HCT116 (cell line): Measurements from ENCODE around the gene FBH1. TPM values are rescaled to one million over a fixed set of nuclear protein-coding genes. Genes with fewer than 3 reads are reported as not detected.

ENCODE experiments used
- ATAC-seq: fragments of 200-7000 bp; cut with Tn5 transposase; 2 replicates; pipeline ENCODE4 v1.9.1; 2020; ENCODE audit warnings: mild to moderate bottlenecking, moderate library complexity
- BruUV-seq: library from RNA; stranded (reverse); fragments of 400-500 nt; replicated peaks from 2 replicates; lab custom pipeline; 2021; lab: Mats Ljungman, UMichigan
- CTCF ChIA-PET: fragments of 300-600 bp; sonication (Branson Sonifier 250); formaldehyde crosslinking; loops from one replicate; lab custom pipeline; 2021; ENCODE audit warnings: antibody characterized with exemption; lab: Charles Lee
- POLR2A ChIA-PET: fragments of 300-600, 350-600 bp; sonication (Branson Sonifier 250); formaldehyde crosslinking; loops from one replicate; lab custom pipeline; 2021; ENCODE audit warnings: antibody characterized with exemption; lab: Charles Lee
- RAD21 ChIA-PET, 2 experiments: fragments of 300-600 bp; sonication (Branson Sonifier 250); formaldehyde crosslinking; loops; one replicate each; lab custom pipeline; 2023; ENCODE audit warnings: low total read pairs in 2 of 2; ENCODE audit not compliant: uncharacterized antibody in 2 of 2, unreplicated experiment in 2 of 2, low non-redundant PET in 1 of 2; lab: Charles Lee
- DNase-seq: peaks from one replicate; pipeline ENCODE4 v3.0.0-alpha.2; 2010; ENCODE audit warnings: low read depth, low spot score
- H2AFZ ChIP-seq: fragments of 200-600 bp; shearing (Covaris generic), sonication (generic); 2 replicates; pipeline ENCODE4 v1.6.1; 2017; ENCODE audit warnings: low read depth, mixed run types, mixed read lengths, antibody characterized with exemption, low read length; ENCODE audit not compliant: poor library complexity, severe bottlenecking
- H3K27ac ChIP-seq: 2 replicates; pipeline ENCODE4 v1.5.1; 2012; ENCODE audit warnings: low read depth, low read length
- H3K27me3 ChIP-seq: fragments of 200-600 bp; sonication (generic); 2 replicates; pipeline ENCODE4 v1.6.1; 2016; ENCODE audit warnings: mixed run types, low read length, mixed read lengths; ENCODE audit not compliant: insufficient read depth
- H3K36me3 ChIP-seq, 2 experiments: fragments of 200-500 bp in 1 of 2; fragments of 200-600 bp in 1 of 2; sonication (Bioruptor generic) in 1 of 2; sonication (generic) in 1 of 2; 2 replicates each; pipeline versions ENCODE4 v1.5.1 to v1.6.1; 2014 to 2016; ENCODE audit warnings: low read length in 2 of 2, inconsistent platforms in 1 of 2, mixed read lengths in 1 of 2, mixed run types in 1 of 2; ENCODE audit not compliant: insufficient read depth in 2 of 2, control insufficient read depth in 1 of 2
- H3K4me1 ChIP-seq, 2 experiments: fragments of 200-600 bp in 1 of 2; sonication (generic) in 1 of 2; 2 replicates each; pipeline versions ENCODE4 v1.5.1 to v1.6.1; 2012 to 2017; ENCODE audit warnings: low read length in 2 of 2, inconsistent platforms in 1 of 2, mild to moderate bottlenecking in 1 of 2, mixed read lengths in 1 of 2, mixed run types in 1 of 2, moderate library complexity in 1 of 2; ENCODE audit not compliant: insufficient read depth in 2 of 2, control insufficient read depth in 1 of 2
- H3K4me2 ChIP-seq: fragments of 200-600 bp; sonication (generic); 2 replicates; pipeline ENCODE4 v1.6.1; 2017; ENCODE audit warnings: mixed run types, low read length, mixed read lengths
- H3K4me3 ChIP-seq, 2 experiments: fragments of 200-600 bp in 1 of 2; sonication (generic) in 1 of 2; replicated peaks in 1 of 2; 2 replicates each; pipeline ENCODE4 v1.5.1; 2011 to 2016; ENCODE audit warnings: low read length in 2 of 2, control low read depth in 1 of 2, low read depth in 1 of 2, mild to moderate bottlenecking in 1 of 2, mixed read lengths in 1 of 2, mixed run types in 1 of 2
- H3K79me2 ChIP-seq: fragments of 200-600 bp; sonication (generic); 2 replicates; pipeline ENCODE4 v1.6.1; 2017; ENCODE audit warnings: mild to moderate bottlenecking, mixed run types, low read length, moderate library complexity, mixed read lengths; ENCODE audit not compliant: insufficient read depth
- H3K9ac ChIP-seq: fragments of 200-600 bp; sonication (generic); 2 replicates; pipeline ENCODE4 v1.6.1; 2016; ENCODE audit warnings: low read length, mixed read lengths
- H3K9me2 ChIP-seq: fragments of 200-600 bp; sonication (generic), shearing (Covaris generic); 2 replicates; pipeline ENCODE4 v1.6.1; 2017; ENCODE audit warnings: mixed run types, mild to moderate bottlenecking, moderate library complexity; ENCODE audit not compliant: insufficient read depth
- H3K9me3 ChIP-seq, 2 experiments: fragments of 200-500 bp in 1 of 2; fragments of 200-600 bp in 1 of 2; sonication (Bioruptor generic) in 1 of 2; sonication (generic) in 1 of 2; 2 replicates each; pipeline ENCODE4 v1.6.1; 2014 to 2017; ENCODE audit warnings: low read length in 2 of 2, mixed read lengths in 2 of 2, inconsistent platforms in 1 of 2, low read depth in 1 of 2, mild to moderate bottlenecking in 1 of 2, mixed run types in 1 of 2, moderate library complexity in 1 of 2; ENCODE audit not compliant: control insufficient read depth in 1 of 2, insufficient read depth in 1 of 2
- H4K20me1 ChIP-seq: fragments of 200-600 bp; sonication (generic), shearing (Covaris generic); 2 replicates; pipeline ENCODE4 v1.6.1; 2017; ENCODE audit warnings: mixed run types, mild to moderate bottlenecking, moderate library complexity; ENCODE audit not compliant: insufficient read depth
- ATF3 ChIP-seq: IDR thresholded peaks from 2 replicates; pipeline ENCODE4 v1.6.1; 2012
- CBX3 ChIP-seq: IDR thresholded peaks from 2 replicates; pipeline ENCODE4 v1.6.1; 2012; ENCODE audit warnings: low read depth
- CEBPB ChIP-seq: IDR thresholded peaks from 2 replicates; pipeline ENCODE4 v1.6.1; 2012; ENCODE audit warnings: low read depth
- EGR1 ChIP-seq: IDR thresholded peaks from 2 replicates; pipeline ENCODE4 v1.6.1; 2012; ENCODE audit warnings: low read depth
- EZH2phosphoT487 ChIP-seq: fragments of 200-600 bp; IDR thresholded peaks from 2 replicates; pipeline ENCODE4 v1.6.1; 2018; ENCODE audit warnings: antibody characterized with exemption, borderline replicate concordance
- FOSL1 ChIP-seq: IDR thresholded peaks from 2 replicates; pipeline ENCODE4 v1.6.1; 2012; ENCODE audit warnings: low read depth
- JUND ChIP-seq: IDR thresholded peaks from 2 replicates; pipeline ENCODE4 v1.6.1; 2012
- POLR2A ChIP-seq: IDR thresholded peaks from 2 replicates; pipeline ENCODE4 v1.7.0; 2011; ENCODE audit warnings: borderline replicate concordance; ENCODE audit not compliant: insufficient read depth, insufficient read length; ENCODE audit errors: extremely low read depth
- POLR2AphosphoS5 ChIP-seq: IDR thresholded peaks from 2 replicates; pipeline ENCODE4 v1.6.1; 2011; ENCODE audit warnings: mild to moderate bottlenecking, low read depth, low read length, moderate library complexity
- RAD21 ChIP-seq: IDR thresholded peaks from 2 replicates; pipeline ENCODE4 v1.6.1; 2012; ENCODE audit warnings: low read depth, mild to moderate bottlenecking
- SIN3A ChIP-seq: IDR thresholded peaks from 2 replicates; pipeline ENCODE4 v1.6.1; 2012; ENCODE audit warnings: low read depth
- SP1 ChIP-seq: IDR thresholded peaks from 2 replicates; pipeline ENCODE4 v1.6.1; 2012; ENCODE audit warnings: low read depth
- TCF7L2 ChIP-seq: IDR thresholded peaks from 2 replicates; pipeline ENCODE4 v1.7.0; 2011; ENCODE audit warnings: borderline replicate concordance, inconsistent platforms; ENCODE audit not compliant: insufficient read depth, insufficient read length; ENCODE audit errors: extremely low read depth
- YY1 ChIP-seq: IDR thresholded peaks from 2 replicates; pipeline ENCODE4 v1.6.1; 2011; ENCODE audit warnings: low read length, low read depth, moderate library complexity, mild to moderate bottlenecking; ENCODE audit not compliant: insufficient replicate concordance; ENCODE audit errors: extremely low read depth
- ZBTB33 ChIP-seq: IDR thresholded peaks from 2 replicates; pipeline ENCODE4 v1.6.1; 2011; ENCODE audit warnings: mild to moderate bottlenecking, low read length, moderate library complexity; ENCODE audit not compliant: insufficient replicate concordance; ENCODE audit errors: extremely low read depth
- ZFX ChIP-seq: fragments of 450-650 bp; IDR thresholded peaks from 2 replicates; pipeline ENCODE4 v1.6.1; 2017
- ZNF274 ChIP-seq: fragments of 200-500 bp; sonication (Bioruptor generic); IDR thresholded peaks from 2 replicates; pipeline ENCODE4 v1.6.1; 2014; ENCODE audit warnings: mild to moderate bottlenecking, low read depth, low read length, inconsistent platforms
- intact Hi-C: fragments of 100-400 bp; cut with micrococcal nuclease; formaldehyde crosslinking; loops from 2 replicates; pipeline ENCODE4 v1.10.0; 2022
- total RNA-seq: library from RNA; stranded (reverse); gene quantifications from one replicate; pipeline ENCODE4 v1.2.1, GENCODE V29; 2021; ENCODE audit not compliant: unreplicated experiment
- TF ChIP-seq, protein P1 (sequence below): IDR thresholded peaks from 2 replicates; pipeline ENCODE4 v1.6.1; 2012; ENCODE audit warnings: low read depth

Gene FBH1
- total RNA-seq, 1 experiment from 2014 or later: 70.2 TPM

- ChIA-PET RAD21 (no interaction called here), POLR2A (no interaction called here), CTCF (no interaction called here)
- Histone ChIP-seq H4K20me1 (no peaks in the 10 kb centered on the region), H3K4me1 (peaks cover 8 to 23% of the 10 kb centered on the region in 2 experiments; a peak in 3 of 4 replicates), H3K36me3 (no peaks in the 10 kb centered on the region), H2AFZ (no peak overlapping the region), H3K79me2 (no peaks in the 10 kb centered on the region), H3K27ac (no peak overlapping the region), H3K9me2 (no peaks in the 10 kb centered on the region), H3K4me3 (no peak overlapping the region), H3K4me2 (no peak overlapping the region), H3K9me3 (no peaks in the 10 kb centered on the region), H3K27me3 (no peaks in the 10 kb centered on the region), H3K9ac (no peak overlapping the region)
- ATAC-seq (no peak), DNase-seq (no peak)
- TF ChIP-seq POLR2A (no peak), ATF3 (no peak), YY1 (no peak), JUND (no peak), SIN3A (no peak), POLR2AphosphoS5 (no peak), EGR1 (no peak), TCF7L2 (no peak), CBX3 (no peak), FOSL1 (no peak), ZFX (no peak), ZNF274 (no peak), CEBPB (no peak), ZBTB33 (no peak), SP1 (no peak), EZH2phosphoT487 (no peak), RAD21 (no peak)
- TF ChIP-seq, protein P1, sequence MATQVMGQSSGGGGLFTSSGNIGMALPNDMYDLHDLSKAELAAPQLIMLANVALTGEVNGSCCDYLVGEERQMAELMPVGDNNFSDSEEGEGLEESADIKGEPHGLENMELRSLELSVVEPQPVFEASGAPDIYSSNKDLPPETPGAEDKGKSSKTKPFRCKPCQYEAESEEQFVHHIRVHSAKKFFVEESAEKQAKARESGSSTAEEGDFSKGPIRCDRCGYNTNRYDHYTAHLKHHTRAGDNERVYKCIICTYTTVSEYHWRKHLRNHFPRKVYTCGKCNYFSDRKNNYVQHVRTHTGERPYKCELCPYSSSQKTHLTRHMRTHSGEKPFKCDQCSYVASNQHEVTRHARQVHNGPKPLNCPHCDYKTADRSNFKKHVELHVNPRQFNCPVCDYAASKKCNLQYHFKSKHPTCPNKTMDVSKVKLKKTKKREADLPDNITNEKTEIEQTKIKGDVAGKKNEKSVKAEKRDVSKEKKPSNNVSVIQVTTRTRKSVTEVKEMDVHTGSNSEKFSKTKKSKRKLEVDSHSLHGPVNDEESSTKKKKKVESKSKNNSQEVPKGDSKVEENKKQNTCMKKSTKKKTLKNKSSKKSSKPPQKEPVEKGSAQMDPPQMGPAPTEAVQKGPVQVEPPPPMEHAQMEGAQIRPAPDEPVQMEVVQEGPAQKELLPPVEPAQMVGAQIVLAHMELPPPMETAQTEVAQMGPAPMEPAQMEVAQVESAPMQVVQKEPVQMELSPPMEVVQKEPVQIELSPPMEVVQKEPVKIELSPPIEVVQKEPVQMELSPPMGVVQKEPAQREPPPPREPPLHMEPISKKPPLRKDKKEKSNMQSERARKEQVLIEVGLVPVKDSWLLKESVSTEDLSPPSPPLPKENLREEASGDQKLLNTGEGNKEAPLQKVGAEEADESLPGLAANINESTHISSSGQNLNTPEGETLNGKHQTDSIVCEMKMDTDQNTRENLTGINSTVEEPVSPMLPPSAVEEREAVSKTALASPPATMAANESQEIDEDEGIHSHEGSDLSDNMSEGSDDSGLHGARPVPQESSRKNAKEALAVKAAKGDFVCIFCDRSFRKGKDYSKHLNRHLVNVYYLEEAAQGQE: no peak
- intact Hi-C loops: loop anchor here (10.0 kb wide), 1 partner anchor 69 kb away; no protein-coding TSS in a partner anchor
- BruUV-seq: no TSS peak
Measured at GRCh38 chr10:5945561-5946418, 55.7 kb downstream of the FBH1 start.
